Panc1 (cell line): ENCODE data around the gene PSTPIP1. TPM values are rescaled to one million over a fixed set of nuclear protein-coding genes. Genes with fewer than 3 reads are reported as not detected.
"Not testable (repeated sequence)": the region's sequence is repeated elsewhere in the genome, so short reads cannot be mapped to it uniquely, and the experiment has no call there.

Experiments
- ATAC-seq: fragments of 200-7000 bp; cut with Tn5 transposase; 2 replicates; pipeline ENCODE4 v1.9.1; 2020; ENCODE audit warnings: mild to moderate bottlenecking, moderate library complexity
- BruUV-seq: library from RNA; stranded (reverse); fragments of 400-500 nt; replicated peaks from 2 replicates; lab custom pipeline; 2021; lab: Mats Ljungman, UMichigan
- CTCF ChIA-PET: fragments of 300-600 bp; sonication (Branson Sonifier 250); formaldehyde crosslinking; loops from one replicate; lab custom pipeline; 2022; ENCODE audit warnings: antibody characterized with exemption; lab: Charles Lee
- POLR2A ChIA-PET: fragments of 300-600 bp; sonication (Branson Sonifier 250); formaldehyde crosslinking; loops from one replicate; lab custom pipeline; 2022; ENCODE audit warnings: antibody characterized with exemption; lab: Charles Lee
- DNase-seq: peaks from one replicate; pipeline ENCODE4 v3.0.0-alpha.2; 2010; ENCODE audit warnings: low read depth, low spot score
- H3K27ac ChIP-seq: 2 replicates; pipeline ENCODE4 v1.5.1; 2011; ENCODE audit warnings: mild to moderate bottlenecking, low read length, inconsistent platforms
- H3K27me3 ChIP-seq: fragments of 200-500 bp; sonication (Bioruptor generic); 2 replicates; pipeline ENCODE4 v1.6.0; 2014; ENCODE audit warnings: low read length, inconsistent platforms; ENCODE audit not compliant: control insufficient read depth, insufficient read depth
- H3K36me3 ChIP-seq: fragments of 200-500 bp; sonication (Bioruptor generic); 2 replicates; pipeline ENCODE4 v1.5.1; 2014; ENCODE audit warnings: inconsistent platforms, mild to moderate bottlenecking, low read length, moderate library complexity; ENCODE audit not compliant: control insufficient read depth, insufficient read depth
- H3K4me1 ChIP-seq: 2 replicates; pipeline ENCODE4 v1.5.1; 2011; ENCODE audit warnings: inconsistent platforms, mild to moderate bottlenecking, low read length, moderate library complexity; ENCODE audit not compliant: control insufficient read depth, insufficient read depth
- H3K4me3 ChIP-seq, 2 experiments: 2 replicates each; pipeline ENCODE4 v1.5.1; 2011 to 2012; ENCODE audit warnings: low read depth in 2 of 2, low read length in 2 of 2, mild to moderate bottlenecking in 2 of 2, inconsistent platforms in 1 of 2, moderate library complexity in 1 of 2
- H3K9me3 ChIP-seq: fragments of 200-500 bp; sonication (Bioruptor generic); 2 replicates; pipeline ENCODE4 v1.5.1; 2014; ENCODE audit warnings: low read depth, mild to moderate bottlenecking, inconsistent platforms, low read length, moderate library complexity; ENCODE audit not compliant: control insufficient read depth, insufficient read depth
- CTCF ChIP-seq: fragments of 450-650 bp; IDR thresholded peaks from 2 replicates; pipeline ENCODE4 v1.5.1; 2017; ENCODE audit warnings: mild to moderate bottlenecking
- POLR2AphosphoS5 ChIP-seq: IDR thresholded peaks from 2 replicates; pipeline ENCODE4 v1.6.1; 2012; ENCODE audit warnings: mild to moderate bottlenecking, low read depth, low read length, moderate library complexity
- REST ChIP-seq, 2 experiments: IDR thresholded peaks; 2 replicates each; pipeline ENCODE4 v1.6.1; 2011 to 2012; ENCODE audit warnings: low read depth in 2 of 2, control low read depth in 1 of 2, low read length in 1 of 2, mild to moderate bottlenecking in 1 of 2, moderate library complexity in 1 of 2; ENCODE audit not compliant: insufficient read depth in 1 of 2
- SIN3A ChIP-seq: IDR thresholded peaks from 2 replicates; pipeline ENCODE4 v1.6.1; 2012; ENCODE audit warnings: low read depth, mild to moderate bottlenecking, low read length, moderate library complexity, borderline replicate concordance; ENCODE audit not compliant: insufficient read depth
- TCF7L2 ChIP-seq: IDR thresholded peaks from 2 replicates; pipeline ENCODE4 v1.6.1; 2011; ENCODE audit warnings: mild to moderate bottlenecking, low read depth, low read length, inconsistent platforms
- in situ Hi-C: cut with HindIII; loops from 2 replicates; pipeline ENCODE4 v1.10.0; 2016; ENCODE audit warnings: low sequenced_read_pairs, low pct_unique_long_range_greater_than_20kb
- intact Hi-C: fragments of 100-400 bp; cut with micrococcal nuclease; formaldehyde crosslinking; loops from one replicate; pipeline ENCODE4 v1.10.0; 2022; ENCODE audit not compliant: unreplicated experiment
- total RNA-seq: library from RNA; stranded (reverse); gene quantifications from one replicate; pipeline ENCODE4 v1.2.1, GENCODE V29; 2021; ENCODE audit not compliant: unreplicated experiment

The PSTPIP1 gene
- total RNA-seq, 1 experiment from 2014 or later = 0.46 TPM

GRCh38 chr15:76963596-76963995, 31.3 kb upstream of the PSTPIP1 start:
- Histone ChIP-seq H3K27me3 (peaks cover 3% of the 10 kb centered on the region; the same call in 1 of the 2 replicates), H3K4me3 (no peak overlapping the region), H3K4me1 (no peaks in the 10 kb centered on the region), H3K9me3 (no peaks in the 10 kb centered on the region), H3K36me3 (no peaks in the 10 kb centered on the region), H3K27ac (no peak overlapping the region)
- DNase-seq (no peak), ATAC-seq (no peak)
- in situ Hi-C loops (no loop called here), intact Hi-C loops (no loop called here)
- BruUV-seq = no TSS peak
- ChIA-PET POLR2A (interaction anchor here (0.7 kb wide), 1 partner anchor 487 kb away, joined by 3 read pairs; no protein-coding TSS in a partner anchor), CTCF (no interaction called here)
- TF ChIP-seq POLR2AphosphoS5 (no peak), TCF7L2 (no peak), CTCF (no peak), REST (IDR thresholded peaks at IDR 0.05; ENCODE audit: insufficient read depth in 1 of 2, low read depth in 2 of 2, low read length in 1 of 2) (no peak), SIN3A (no peak)

GRCh38 chr15:76964157-76964556, 30.8 kb upstream of the PSTPIP1 start:
- Histone ChIP-seq H3K27me3 (peaks cover 3% of the 10 kb centered on the region; the same call in 1 of the 2 replicates), H3K4me3 (no peak overlapping the region), H3K4me1 (no peaks in the 10 kb centered on the region), H3K27ac (no peak overlapping the region), H3K9me3 (no peaks in the 10 kb centered on the region), H3K36me3 (no peaks in the 10 kb centered on the region)
- TF ChIP-seq TCF7L2 (no peak), POLR2AphosphoS5 (no peak), SIN3A (no peak), CTCF (no peak), REST (IDR thresholded peaks at IDR 0.05; ENCODE audit: insufficient read depth in 1 of 2, low read depth in 2 of 2, low read length in 1 of 2) (no peak)
- in situ Hi-C loops = no loop called here
- DNase-seq (no peak), ATAC-seq (no peak)
- CTCF ChIA-PET = no interaction called here
- intact Hi-C loops = no loop called here
- no TSS peak for BruUV-seq
- POLR2A ChIA-PET = interaction anchor here (0.7 kb wide), 2 partner anchors 488 to 736 kb away, joined by 3 to 8 read pairs; no protein-coding TSS in a partner anchor

GRCh38 chr15:76966051-76966450, 28.9 kb upstream of the PSTPIP1 start:
- BruUV-seq, CTCF ChIA-PET, DNase-seq, H3K36me3 ChIP-seq, H3K4me3 ChIP-seq, intact Hi-C loops, H3K4me1 ChIP-seq, ATAC-seq, H3K9me3 ChIP-seq, H3K27me3 ChIP-seq, in situ Hi-C loops, POLR2A ChIA-PET, H3K27ac ChIP-seq: not testable (repeated sequence)
